ENCODE measurements around the gene CYTH2. TPM values are rescaled to one million over a fixed set of nuclear protein-coding genes. Genes with fewer than 3 reads are reported as not detected.

The CYTH2 gene
- total and polyA plus RNA-seq, 4 donors = 32.7 to 76.6 (median 59.0) TPM

- intact Hi-C loops (cut with DNase I) = no loop called here
- H3K9me3 ChIP-seq (ENCODE audit: control insufficient read depth, low read length) = no peaks in the 10 kb centered on the region
- no peak overlapping the region for H3K27ac ChIP-seq (ENCODE audit: low read depth in 1 of 2, low read length in 2 of 2)
- ATAC-seq (ENCODE audit: low FRiP score) (no peak), DNase-seq (no peak)
- WGBS, 2 donors = 93 to 97% methylated on average over 4 of the region's 4 CpGs
- no peak overlapping the region for H3K4me3 ChIP-seq (ENCODE audit: low read length in 2 of 2)
- peaks cover 4 to 7% of the 10 kb centered on the region in 2 donors for H3K36me3 ChIP-seq (ENCODE audit: control insufficient read depth in 1 of 2, insufficient read depth in 2 of 2, low read length in 1 of 2)
- no peaks in the 10 kb centered on the region for H3K27me3 ChIP-seq (ENCODE audit: control insufficient read depth in 1 of 2, insufficient read depth in 2 of 2, low read length in 1 of 2)
- H3K4me1 ChIP-seq (ENCODE audit: control insufficient read depth in 1 of 2, insufficient read depth in 2 of 2, low read length in 2 of 2) = no peaks in the 10 kb centered on the region
These were observed 2.7 kb downstream of the CYTH2 start for GRCh38 chr19:48471836-48472235.

GRCh38 chr19:48473161-48473966, 4.2 kb downstream of the CYTH2 start:
- intact Hi-C loops (cut with DNase I) = no loop called here
- WGBS, 2 donors = 82 to 83% methylated on average over 14 of the region's 14 CpGs
- Histone ChIP-seq H3K9me3 (ENCODE audit: control insufficient read depth, low read length) (no peaks in the 10 kb centered on the region), H3K4me1 (ENCODE audit: control insufficient read depth in 1 of 2, insufficient read depth in 2 of 2, low read length in 2 of 2) (no peaks in the 10 kb centered on the region), H3K27ac (ENCODE audit: low read depth in 1 of 2, low read length in 2 of 2) (no peak overlapping the region), H3K4me3 (ENCODE audit: low read length in 2 of 2) (no peak overlapping the region), H3K36me3 (ENCODE audit: control insufficient read depth in 1 of 2, insufficient read depth in 2 of 2, low read length in 1 of 2) (peaks cover 4 to 7% of the 10 kb centered on the region in 2 donors), H3K27me3 (ENCODE audit: control insufficient read depth in 1 of 2, insufficient read depth in 2 of 2, low read length in 1 of 2) (no peaks in the 10 kb centered on the region)
- ATAC-seq (ENCODE audit: low FRiP score) (no peak), DNase-seq (no peak)

GRCh38 chr19:48474084-48474592, 5.0 kb downstream of the CYTH2 start:
- peaks cover 4 to 7% of the 10 kb centered on the region in 2 donors for H3K36me3 ChIP-seq (ENCODE audit: control insufficient read depth in 1 of 2, insufficient read depth in 2 of 2, low read length in 1 of 2)

GRCh38 chr19:48475369-48476068, 6.3 kb downstream of the CYTH2 start:
- intact Hi-C loops (cut with DNase I) = no loop called here
- Histone ChIP-seq H3K4me3 (ENCODE audit: low read length in 2 of 2) (no peak overlapping the region), H3K36me3 (ENCODE audit: control insufficient read depth in 1 of 2, insufficient read depth in 2 of 2, low read length in 1 of 2) (peaks cover 4 to 6% of the 10 kb centered on the region in 2 donors), H3K27me3 (ENCODE audit: control insufficient read depth in 1 of 2, insufficient read depth in 2 of 2, low read length in 1 of 2) (no peaks in the 10 kb centered on the region), H3K27ac (ENCODE audit: low read depth in 1 of 2, low read length in 2 of 2) (no peak overlapping the region), H3K9me3 (ENCODE audit: control insufficient read depth, low read length) (no peaks in the 10 kb centered on the region), H3K4me1 (ENCODE audit: control insufficient read depth in 1 of 2, insufficient read depth in 2 of 2, low read length in 2 of 2) (no peaks in the 10 kb centered on the region)
- WGBS, 2 donors = 86% methylated on average over 17 of the region's 17 CpGs
- no peak for DNase-seq
- no peak for ATAC-seq (ENCODE audit: low FRiP score)

More at GRCh38 chr19:48474084-48474592, 5.0 kb downstream of the CYTH2 start:
- intact Hi-C loops (cut with DNase I) = no loop called here
- H3K27ac ChIP-seq (ENCODE audit: low read depth in 1 of 2, low read length in 2 of 2) = no peak overlapping the region
- H3K4me1 ChIP-seq (ENCODE audit: control insufficient read depth in 1 of 2, insufficient read depth in 2 of 2, low read length in 2 of 2) = no peaks in the 10 kb centered on the region
- ATAC-seq (ENCODE audit: low FRiP score) = no peak
- H3K27me3 ChIP-seq (ENCODE audit: control insufficient read depth in 1 of 2, insufficient read depth in 2 of 2, low read length in 1 of 2) = no peaks in the 10 kb centered on the region
- DNase-seq = no peak
- no peaks in the 10 kb centered on the region for H3K9me3 ChIP-seq (ENCODE audit: control insufficient read depth, low read length)
- 85 to 89% methylated on average over 16 of the region's 16 CpGs for WGBS, 2 donors
- H3K4me3 ChIP-seq (ENCODE audit: low read length in 2 of 2) = no peak overlapping the region

DNA sequence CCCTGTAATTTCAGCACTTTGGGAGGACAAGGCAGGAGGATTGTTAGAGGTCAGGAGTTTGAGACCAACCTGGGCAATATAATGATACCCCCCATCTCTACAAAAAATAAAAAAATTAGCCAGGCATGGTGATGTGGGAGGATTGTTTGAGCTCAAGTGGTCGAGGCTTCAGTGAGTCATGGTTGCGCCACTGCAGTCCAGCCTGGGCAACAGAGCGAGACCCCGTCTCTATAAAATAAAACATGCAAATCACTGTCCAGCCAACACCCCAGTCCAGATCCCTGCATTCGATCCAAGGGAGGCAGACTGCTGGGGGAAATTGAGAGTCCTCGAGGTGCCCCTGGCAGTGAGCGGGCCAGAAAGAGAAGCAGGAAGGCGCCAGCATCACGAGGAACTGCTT, 7.0 kb downstream of the CYTH2 start:
- no peak overlapping the region for H3K4me3 ChIP-seq (ENCODE audit: low read length in 2 of 2)
- no peaks in the 10 kb centered on the region for H3K9me3 ChIP-seq (ENCODE audit: control insufficient read depth, low read length)
- H3K36me3 ChIP-seq (ENCODE audit: control insufficient read depth in 1 of 2, insufficient read depth in 2 of 2, low read length in 1 of 2) = peaks cover 2 to 4% of the 10 kb centered on the region in 2 donors
- no peak overlapping the region for H3K27ac ChIP-seq (ENCODE audit: low read depth in 1 of 2, low read length in 2 of 2)
- ATAC-seq (ENCODE audit: low FRiP score) (no peak), DNase-seq (no peak)
- WGBS, 2 donors = 88 to 89% methylated on average over 9 of the region's 9 CpGs
- intact Hi-C loops (cut with DNase I) = no loop called here
- no peaks in the 10 kb centered on the region for H3K4me1 ChIP-seq (ENCODE audit: control insufficient read depth in 1 of 2, insufficient read depth in 2 of 2, low read length in 2 of 2)
- H3K27me3 ChIP-seq (ENCODE audit: control insufficient read depth in 1 of 2, insufficient read depth in 2 of 2, low read length in 1 of 2) = no peaks in the 10 kb centered on the region

DNA sequence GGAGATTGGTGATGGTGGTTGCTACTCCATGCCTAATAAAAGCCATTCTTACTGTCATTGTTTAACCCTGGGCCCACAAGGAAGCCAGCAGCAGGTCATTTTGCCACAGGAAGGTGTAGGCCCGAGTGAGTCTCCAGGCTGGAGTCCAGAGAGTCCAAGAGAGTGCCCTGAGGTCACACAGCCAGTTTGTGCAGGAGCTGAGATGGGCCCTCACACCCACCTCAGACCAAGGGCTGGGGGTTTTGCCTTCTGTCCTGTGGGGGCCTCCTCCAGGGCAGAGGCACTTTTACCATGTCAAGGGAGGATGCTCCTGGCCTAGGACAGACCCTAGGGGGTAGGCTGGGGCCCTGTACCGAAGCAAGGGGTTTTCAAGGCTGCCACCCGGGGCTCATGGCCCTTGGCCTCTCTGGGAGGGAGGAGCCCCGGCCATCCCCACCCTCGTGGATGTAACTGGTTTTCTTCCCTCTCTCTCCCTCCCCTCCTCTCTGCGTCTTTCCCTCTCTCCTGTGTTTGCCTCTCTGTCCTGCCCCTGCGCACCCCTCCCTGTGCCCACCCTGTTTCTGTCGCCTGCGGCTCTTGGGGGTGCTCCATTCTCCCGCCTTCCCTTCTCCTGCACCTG, 8.0 kb downstream of the CYTH2 start:
- Histone ChIP-seq H3K27ac (ENCODE audit: low read depth in 1 of 2, low read length in 2 of 2) (no peak overlapping the region), H3K36me3 (ENCODE audit: control insufficient read depth in 1 of 2, insufficient read depth in 2 of 2, low read length in 1 of 2) (peaks cover 2 to 4% of the 10 kb centered on the region in 2 donors), H3K27me3 (ENCODE audit: control insufficient read depth in 1 of 2, insufficient read depth in 2 of 2, low read length in 1 of 2) (no peaks in the 10 kb centered on the region), H3K4me3 (ENCODE audit: low read length in 2 of 2) (no peak overlapping the region), H3K9me3 (ENCODE audit: control insufficient read depth, low read length) (no peaks in the 10 kb centered on the region), H3K4me1 (ENCODE audit: control insufficient read depth in 1 of 2, insufficient read depth in 2 of 2, low read length in 2 of 2) (no peaks in the 10 kb centered on the region)
- WGBS, 2 donors = 73% methylated on average over 7 to 10 of the region's 10 CpGs
- intact Hi-C loops (cut with DNase I) = no loop called here
- ATAC-seq (ENCODE audit: low FRiP score) (no peak), DNase-seq (no peak)

- intact Hi-C loops (cut with DNase I) = no loop called here
These were observed 8.6 kb downstream of the CYTH2 start for GRCh38 chr19:48477698-48478338.

More at GRCh38 chr19:48477698-48478338, 8.6 kb downstream of the CYTH2 start:
- H3K4me1 ChIP-seq (ENCODE audit: control insufficient read depth in 1 of 2, insufficient read depth in 2 of 2, low read length in 2 of 2) = no peaks in the 10 kb centered on the region
- peaks cover 0 to 2% of the 10 kb centered on the region in 2 donors for H3K36me3 ChIP-seq (ENCODE audit: control insufficient read depth in 1 of 2, insufficient read depth in 2 of 2, low read length in 1 of 2)
- H3K4me3 ChIP-seq (ENCODE audit: low read length in 2 of 2) = no peak overlapping the region
- no peaks in the 10 kb centered on the region for H3K9me3 ChIP-seq (ENCODE audit: control insufficient read depth, low read length)
- no peak overlapping the region for H3K27ac ChIP-seq (ENCODE audit: low read depth in 1 of 2, low read length in 2 of 2)
- DNase-seq = no peak
- ATAC-seq (ENCODE audit: low FRiP score) = no peak
- no peaks in the 10 kb centered on the region for H3K27me3 ChIP-seq (ENCODE audit: control insufficient read depth in 1 of 2, insufficient read depth in 2 of 2, low read length in 1 of 2)
- 75 to 77% methylated on average over 21 to 22 of the region's 22 CpGs for WGBS, 2 donors

All from aorta (tissue), 5 donors.